ENCODE measurements around the gene TRIO. TPM values are rescaled to one million over a fixed set of nuclear protein-coding genes. Genes with fewer than 3 reads are reported as not detected.

The TRIO gene
- total RNA-seq, 6 donors from 2014 or later = 138 to 408 (median 156) TPM

DNA sequence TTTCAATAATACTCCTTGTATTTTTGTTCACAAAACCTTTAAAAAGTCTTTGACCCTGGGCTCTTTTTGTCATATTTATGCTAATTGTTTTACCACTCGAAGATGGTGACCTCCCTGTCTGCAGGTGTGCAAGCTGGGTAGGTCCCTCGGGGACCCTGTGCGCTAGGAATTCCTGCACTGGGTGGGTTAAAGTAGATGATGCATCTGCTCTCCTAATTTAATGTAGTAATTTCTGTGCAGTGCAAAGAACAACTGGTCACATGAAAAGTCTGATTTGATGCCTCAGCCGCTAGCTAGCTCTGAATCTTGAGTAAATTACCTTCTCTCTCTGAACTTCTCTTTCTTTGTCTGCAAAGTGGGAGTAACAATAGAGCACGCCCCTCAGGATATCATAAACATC lies 299.4 kb downstream of the TRIO start:
- peaks cover 0 to 9% (median 4%) of the 10 kb centered on the region in 4 donors for H3K36me3 ChIP-seq
- no peak for DNase-seq
- H3K27me3 ChIP-seq = no peaks in the 10 kb centered on the region
- H3K27ac ChIP-seq = no peak overlapping the region
- no peak overlapping the region for H3K4me3 ChIP-seq
- TF ChIP-seq POLR2A (IDR thresholded peaks at IDR 0.05) = no peak
- 95% methylated on average over 5 of the region's 5 CpGs for WGBS, 2 donors
- no peak for ATAC-seq (ENCODE audit: low FRiP score in 2 of 2)
- peaks cover 0 to 17% (median 0%) of the 10 kb centered on the region in 4 donors for H3K4me1 ChIP-seq
- no peaks in the 10 kb centered on the region for H3K9me3 ChIP-seq

GRCh38 chr5:14443671-14444093 lies 300.5 kb downstream of the TRIO start:
- 87 to 88% methylated on average over 4 of the region's 4 CpGs for WGBS, 2 donors

DNA sequence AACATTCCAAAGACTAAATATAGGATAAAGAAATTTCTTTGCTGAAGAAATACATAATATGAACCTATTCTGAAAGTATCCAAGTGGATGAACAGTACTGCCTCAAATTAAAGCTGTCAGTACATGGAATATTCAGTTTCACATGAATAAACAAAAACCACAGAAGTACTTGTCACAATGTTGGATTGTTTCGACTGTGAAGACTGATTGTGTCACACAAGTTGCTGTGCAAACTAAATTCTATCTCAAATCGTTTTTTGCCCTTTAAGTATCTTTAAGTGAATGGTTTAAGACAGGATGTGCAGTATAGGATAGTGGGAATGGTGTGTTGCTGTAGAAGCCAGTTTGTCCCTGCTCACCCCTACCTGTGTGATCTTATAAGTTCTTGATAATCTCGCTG lies 301.0 kb downstream of the TRIO start:
- Histone ChIP-seq H3K4me1 (peaks cover 5 to 25% (median 6%) of the 10 kb centered on the region in 4 donors), H3K27ac (no peak overlapping the region), H3K36me3 (peaks cover 0 to 9% (median 4%) of the 10 kb centered on the region in 4 donors), H3K4me3 (no peak overlapping the region), H3K9me3 (no peaks in the 10 kb centered on the region), H3K27me3 (no peaks in the 10 kb centered on the region)
- ATAC-seq (ENCODE audit: low FRiP score in 2 of 2) = no peak
- TF ChIP-seq, protein P1, sequence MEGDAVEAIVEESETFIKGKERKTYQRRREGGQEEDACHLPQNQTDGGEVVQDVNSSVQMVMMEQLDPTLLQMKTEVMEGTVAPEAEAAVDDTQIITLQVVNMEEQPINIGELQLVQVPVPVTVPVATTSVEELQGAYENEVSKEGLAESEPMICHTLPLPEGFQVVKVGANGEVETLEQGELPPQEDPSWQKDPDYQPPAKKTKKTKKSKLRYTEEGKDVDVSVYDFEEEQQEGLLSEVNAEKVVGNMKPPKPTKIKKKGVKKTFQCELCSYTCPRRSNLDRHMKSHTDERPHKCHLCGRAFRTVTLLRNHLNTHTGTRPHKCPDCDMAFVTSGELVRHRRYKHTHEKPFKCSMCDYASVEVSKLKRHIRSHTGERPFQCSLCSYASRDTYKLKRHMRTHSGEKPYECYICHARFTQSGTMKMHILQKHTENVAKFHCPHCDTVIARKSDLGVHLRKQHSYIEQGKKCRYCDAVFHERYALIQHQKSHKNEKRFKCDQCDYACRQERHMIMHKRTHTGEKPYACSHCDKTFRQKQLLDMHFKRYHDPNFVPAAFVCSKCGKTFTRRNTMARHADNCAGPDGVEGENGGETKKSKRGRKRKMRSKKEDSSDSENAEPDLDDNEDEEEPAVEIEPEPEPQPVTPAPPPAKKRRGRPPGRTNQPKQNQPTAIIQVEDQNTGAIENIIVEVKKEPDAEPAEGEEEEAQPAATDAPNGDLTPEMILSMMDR (IDR thresholded peaks at IDR 0.05) = no peak
- WGBS, 2 donors = 58 to 62% methylated on average over 3 of the region's 3 CpGs
- no peak for DNase-seq

More at GRCh38 chr5:14443671-14444093, 300.5 kb downstream of the TRIO start:
- H3K36me3 ChIP-seq = peaks cover 0 to 9% (median 4%) of the 10 kb centered on the region in 4 donors
- H3K27me3 ChIP-seq = no peaks in the 10 kb centered on the region
- H3K27ac ChIP-seq = no peak overlapping the region
- H3K4me3 ChIP-seq = no peak overlapping the region
- DNase-seq = no peak
- H3K4me1 ChIP-seq = peaks cover 5 to 25% (median 5%) of the 10 kb centered on the region in 4 donors
- no peaks in the 10 kb centered on the region for H3K9me3 ChIP-seq
- no peak for TF ChIP-seq EP300 (IDR thresholded peaks at IDR 0.05)
- no peak for TF ChIP-seq POLR2A (IDR thresholded peaks at IDR 0.05)
- no peak for TF ChIP-seq POLR2AphosphoS5 (IDR thresholded peaks at IDR 0.05)
- TF ChIP-seq, protein P1 (IDR thresholded peaks at IDR 0.05) = no peak
- ATAC-seq (ENCODE audit: low FRiP score in 2 of 2) = no peak

- WGBS, 2 donors = 68 to 76% methylated on average over 4 of the region's 4 CpGs
Observed at GRCh38 chr5:14445013-14445412, 301.9 kb downstream of the TRIO start.

GRCh38 chr5:14445576-14446290 lies 302.6 kb downstream of the TRIO start:
- Histone ChIP-seq H3K27ac (no peak overlapping the region), H3K27me3 (no peaks in the 10 kb centered on the region), H3K9me3 (no peaks in the 10 kb centered on the region), H3K36me3 (peaks cover 0 to 7% (median 4%) of the 10 kb centered on the region in 4 donors), H3K4me3 (no peak overlapping the region), H3K4me1 (peaks cover 5 to 25% (median 6%) of the 10 kb centered on the region in 4 donors)
- 64 to 68% methylated on average over 15 of the region's 15 CpGs for whole genome bisulfite sequencing, 2 donors
- peak in 1 of 2 donors; percentile 10 for ATAC-seq (ENCODE audit: low FRiP score in 2 of 2)
- no peak for DNase-seq
- TF ChIP-seq EP300 (IDR thresholded peaks at IDR 0.05) (no peak), POLR2A (IDR thresholded peaks at IDR 0.05) (no peak), POLR2AphosphoS5 (IDR thresholded peaks at IDR 0.05) (no peak)
- TF ChIP-seq, protein P1 (IDR thresholded peaks at IDR 0.05) = no peak

More at GRCh38 chr5:14445013-14445412, 301.9 kb downstream of the TRIO start:
- Histone ChIP-seq H3K9me3 (no peaks in the 10 kb centered on the region), H3K4me1 (peaks cover 5 to 25% (median 6%) of the 10 kb centered on the region in 4 donors), H3K4me3 (no peak overlapping the region), H3K27ac (no peak overlapping the region), H3K27me3 (no peaks in the 10 kb centered on the region), H3K36me3 (peaks cover 0 to 9% (median 4%) of the 10 kb centered on the region in 4 donors)
- no peak for TF ChIP-seq POLR2A (IDR thresholded peaks at IDR 0.05)
- TF ChIP-seq EP300 (IDR thresholded peaks at IDR 0.05) = no peak
- TF ChIP-seq POLR2AphosphoS5 (IDR thresholded peaks at IDR 0.05) = no peak
- TF ChIP-seq, protein P1 (IDR thresholded peaks at IDR 0.05) = no peak
- ATAC-seq (ENCODE audit: low FRiP score in 2 of 2) (no peak), DNase-seq (no peak)

Data from upper lobe of left lung (tissue), 6 donors.